ENCODE data around the gene OTUB1. TPM values are rescaled to one million over a fixed set of nuclear protein-coding genes. Genes with fewer than 3 reads are reported as not detected.

Gene OTUB1
- total and polyA plus RNA-seq, 2 of the 13 experiments (the other 11 are each of a cell fraction or from before 2014, with no cell fraction given): 58.8 to 130 TPM

GRCh38 chr11:63986156-63986931 lies at the start of gene OTUB1 (continued):
- TF ChIP-seq THRA (CRISPR knock-in tag; IDR thresholded peaks at IDR 0.05; ENCODE audit: borderline replicate concordance): peak; percentile 39; the same call in 1 of the 2 replicates
- TF ChIP-seq, protein P1, sequence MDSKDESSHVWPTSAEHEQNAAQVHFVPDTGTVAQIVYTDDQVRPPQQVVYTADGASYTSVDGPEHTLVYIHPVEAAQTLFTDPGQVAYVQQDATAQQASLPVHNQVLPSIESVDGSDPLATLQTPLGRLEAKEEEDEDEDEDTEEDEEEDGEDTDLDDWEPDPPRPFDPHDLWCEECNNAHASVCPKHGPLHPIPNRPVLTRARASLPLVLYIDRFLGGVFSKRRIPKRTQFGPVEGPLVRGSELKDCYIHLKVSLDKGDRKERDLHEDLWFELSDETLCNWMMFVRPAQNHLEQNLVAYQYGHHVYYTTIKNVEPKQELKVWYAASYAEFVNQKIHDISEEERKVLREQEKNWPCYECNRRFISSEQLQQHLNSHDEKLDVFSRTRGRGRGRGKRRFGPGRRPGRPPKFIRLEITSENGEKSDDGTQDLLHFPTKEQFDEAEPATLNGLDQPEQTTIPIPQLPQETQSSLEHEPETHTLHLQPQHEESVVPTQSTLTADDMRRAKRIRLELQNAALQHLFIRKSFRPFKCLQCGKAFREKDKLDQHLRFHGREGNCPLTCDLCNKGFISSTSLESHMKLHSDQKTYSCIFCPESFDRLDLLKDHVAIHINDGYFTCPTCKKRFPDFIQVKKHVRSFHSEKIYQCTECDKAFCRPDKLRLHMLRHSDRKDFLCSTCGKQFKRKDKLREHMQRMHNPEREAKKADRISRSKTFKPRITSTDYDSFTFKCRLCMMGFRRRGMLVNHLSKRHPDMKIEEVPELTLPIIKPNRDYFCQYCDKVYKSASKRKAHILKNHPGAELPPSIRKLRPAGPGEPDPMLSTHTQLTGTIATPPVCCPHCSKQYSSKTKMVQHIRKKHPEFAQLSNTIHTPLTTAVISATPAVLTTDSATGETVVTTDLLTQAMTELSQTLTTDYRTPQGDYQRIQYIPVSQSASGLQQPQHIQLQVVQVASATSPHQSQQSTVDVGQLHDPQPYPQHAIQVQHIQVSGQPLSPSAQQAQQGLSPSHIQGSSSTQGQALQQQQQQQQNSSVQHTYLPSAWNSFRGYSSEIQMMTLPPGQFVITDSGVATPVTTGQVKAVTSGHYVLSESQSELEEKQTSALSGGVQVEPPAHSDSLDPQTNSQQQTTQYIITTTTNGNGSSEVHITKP (CRISPR knock-in tag; IDR thresholded peaks at IDR 0.05; ENCODE audit: low read depth): peak; percentile 95
- TF ChIP-seq, protein P2, sequence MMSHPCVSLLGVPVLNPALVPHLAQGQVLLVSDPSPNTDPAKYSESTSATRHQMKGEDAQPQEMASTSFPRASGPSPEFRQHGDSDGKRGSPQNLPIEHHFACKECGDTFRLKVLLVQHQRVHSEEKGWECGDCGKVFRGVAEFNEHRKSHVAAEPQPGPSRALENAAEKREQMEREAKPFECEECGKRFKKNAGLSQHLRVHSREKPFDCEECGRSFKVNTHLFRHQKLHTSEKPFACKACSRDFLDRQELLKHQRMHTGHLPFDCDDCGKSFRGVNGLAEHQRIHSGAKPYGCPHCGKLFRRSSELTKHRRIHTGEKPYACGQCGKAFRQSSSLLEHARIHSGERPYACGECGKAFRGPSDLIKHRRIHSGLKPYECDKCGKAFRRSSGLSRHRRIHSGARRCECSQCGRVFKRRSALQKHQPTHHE (CRISPR knock-in tag; IDR thresholded peaks at IDR 0.05; ENCODE audit: borderline replicate concordance): peak; percentile 98; the same call in 1 of the 2 replicates
- TF ChIP-seq TEAD2 (CRISPR knock-in tag; IDR thresholded peaks at IDR 0.05): no peak
- TF ChIP-seq ZSCAN21 (CRISPR knock-in tag; IDR thresholded peaks at IDR 0.05; ENCODE audit: borderline replicate concordance): peak; percentile 64; the same call in 1 of the 2 replicates
- TF ChIP-seq SYNCRIP (IDR thresholded peaks at IDR 0.05; ENCODE audit: insufficient read depth, low read depth, low read length): no peak
- TF ChIP-seq EHMT2 (IDR thresholded peaks at IDR 0.05; ENCODE audit: borderline replicate concordance, low read depth, low read length): no peak
- TF ChIP-seq ZNF788 (CRISPR knock-in tag; IDR thresholded peaks at IDR 0.05; ENCODE audit: borderline replicate concordance): peak; percentile 50; the same call in 1 of the 2 replicates
- TF ChIP-seq, protein P3, sequence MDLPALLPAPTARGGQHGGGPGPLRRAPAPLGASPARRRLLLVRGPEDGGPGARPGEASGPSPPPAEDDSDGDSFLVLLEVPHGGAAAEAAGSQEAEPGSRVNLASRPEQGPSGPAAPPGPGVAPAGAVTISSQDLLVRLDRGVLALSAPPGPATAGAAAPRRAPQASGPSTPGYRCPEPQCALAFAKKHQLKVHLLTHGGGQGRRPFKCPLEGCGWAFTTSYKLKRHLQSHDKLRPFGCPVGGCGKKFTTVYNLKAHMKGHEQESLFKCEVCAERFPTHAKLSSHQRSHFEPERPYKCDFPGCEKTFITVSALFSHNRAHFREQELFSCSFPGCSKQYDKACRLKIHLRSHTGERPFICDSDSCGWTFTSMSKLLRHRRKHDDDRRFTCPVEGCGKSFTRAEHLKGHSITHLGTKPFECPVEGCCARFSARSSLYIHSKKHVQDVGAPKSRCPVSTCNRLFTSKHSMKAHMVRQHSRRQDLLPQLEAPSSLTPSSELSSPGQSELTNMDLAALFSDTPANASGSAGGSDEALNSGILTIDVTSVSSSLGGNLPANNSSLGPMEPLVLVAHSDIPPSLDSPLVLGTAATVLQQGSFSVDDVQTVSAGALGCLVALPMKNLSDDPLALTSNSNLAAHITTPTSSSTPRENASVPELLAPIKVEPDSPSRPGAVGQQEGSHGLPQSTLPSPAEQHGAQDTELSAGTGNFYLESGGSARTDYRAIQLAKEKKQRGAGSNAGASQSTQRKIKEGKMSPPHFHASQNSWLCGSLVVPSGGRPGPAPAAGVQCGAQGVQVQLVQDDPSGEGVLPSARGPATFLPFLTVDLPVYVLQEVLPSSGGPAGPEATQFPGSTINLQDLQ (CRISPR knock-in tag; IDR thresholded peaks at IDR 0.05): no peak
- peak; percentile 71 for TF ChIP-seq ZHX2 (IDR thresholded peaks at IDR 0.05; ENCODE audit: low read depth)
- TF ChIP-seq ZHX2 (CRISPR knock-in tag; IDR thresholded peaks at IDR 0.05; ENCODE audit: borderline replicate concordance): peak; percentile 86; the same call in 1 of the 2 replicates
